GM19351 (cell line): Measurements from ENCODE around the gene MLLT3.

Experiments used
- ATAC-seq: cut with Tn5 transposase; IDR thresholded peaks from one replicate; pipeline ENCODE4 v1.9.1; 2021; ENCODE audit warnings: mild to moderate bottlenecking, moderate library complexity; ENCODE audit not compliant: unreplicated experiment

Gene MLLT3

GRCh38 chr9:20395651-20396050 lies 226.6 kb downstream of the MLLT3 start:
- no peak for ATAC-seq

- no peak for ATAC-seq
These were observed 227.3 kb downstream of the MLLT3 start for GRCh38 chr9:20394969-20395368.

- no peak for ATAC-seq
These were observed 231.1 kb downstream of the MLLT3 start for GRCh38 chr9:20391208-20391607.

- no peak for ATAC-seq
These were observed 231.9 kb downstream of the MLLT3 start for GRCh38 chr9:20390400-20390799.

GRCh38 chr9:20387062-20387461 lies 235.2 kb downstream of the MLLT3 start:
- no peak for ATAC-seq

GRCh38 chr9:20384642-20385041 lies 237.7 kb downstream of the MLLT3 start:
- no peak for ATAC-seq

- ATAC-seq = peak; percentile 65
These were observed 239.7 kb downstream of the MLLT3 start for GRCh38 chr9:20382460-20383071.

GRCh38 chr9:20380546-20380945 lies 241.8 kb downstream of the MLLT3 start:
- no peak for ATAC-seq

- ATAC-seq = no peak
These were observed 242.5 kb downstream of the MLLT3 start for GRCh38 chr9:20379804-20380225.

- no peak for ATAC-seq
These were observed 243.4 kb downstream of the MLLT3 start for GRCh38 chr9:20378851-20379250.

GRCh38 chr9:20377790-20378189 lies 244.5 kb downstream of the MLLT3 start:
- ATAC-seq = no peak

- peak; percentile 45 for ATAC-seq
These were observed 245.4 kb downstream of the MLLT3 start for GRCh38 chr9:20376731-20377375.

- ATAC-seq = no peak
These were observed 246.3 kb downstream of the MLLT3 start for GRCh38 chr9:20376042-20376441.

GRCh38 chr9:20373263-20373662 lies 249.0 kb downstream of the MLLT3 start:
- no peak for ATAC-seq

- no peak for ATAC-seq
These were observed 252.9 kb downstream of the MLLT3 start for GRCh38 chr9:20369391-20369790.

- no peak for ATAC-seq
These were observed 254.4 kb downstream of the MLLT3 start for GRCh38 chr9:20367855-20368254.

GRCh38 chr9:20364959-20365358 lies 257.3 kb downstream of the MLLT3 start:
- ATAC-seq = no peak

GRCh38 chr9:20363233-20363632 lies 259.1 kb downstream of the MLLT3 start:
- ATAC-seq = no peak

- ATAC-seq = peak; percentile 80
These were observed 260.4 kb downstream of the MLLT3 start for GRCh38 chr9:20361656-20362570.

- no peak for ATAC-seq
These were observed 261.1 kb downstream of the MLLT3 start for GRCh38 chr9:20361229-20361628.

- ATAC-seq = no peak
These were observed 264.1 kb downstream of the MLLT3 start for GRCh38 chr9:20358207-20358606.

- no peak for ATAC-seq
These were observed 265.3 kb downstream of the MLLT3 start for GRCh38 chr9:20357037-20357432.
